Measurements from ENCODE around the gene ZNF225.

GRCh38 chr19:44163789-44164188 is 50.6 kb downstream of the ZNF225 start:
- no peak for TF ChIP-seq CTCF (IDR thresholded peaks at IDR 0.05; ENCODE audit: insufficient read depth, low read length, poor library complexity, severe bottlenecking)
- TF ChIP-seq EZH2phosphoT487 (conservative IDR thresholded peaks at IDR 0.05; ENCODE audit: low read length), result no peak

Data from SU-DHL-6 (cell line).